ENCODE results near the gene RPTN.
"Not testable (repeated sequence)": the region's sequence is repeated elsewhere in the genome, so short reads cannot be mapped to it uniquely, and the experiment has no call there.

RPTN gene

GRCh38 chr1:152165286-152166077 lies 6.5 kb upstream of the RPTN start:
- DNase-seq (ENCODE audit: low read depth), result no peak

GRCh38 chr1:152164517-152165136 lies 5.6 kb upstream of the RPTN start:
- no peak for DNase-seq (ENCODE audit: low read depth)

GRCh38 chr1:152162792-152163463 lies 3.9 kb upstream of the RPTN start:
- DNase-seq (ENCODE audit: low read depth), result peak; percentile 75

- DNase-seq (ENCODE audit: low read depth), result no peak
Measured at GRCh38 chr1:152160576-152160975, 1.5 kb upstream of the RPTN start.

GRCh38 chr1:152153996-152154395 lies 5.0 kb downstream of the RPTN start:
- no peak for DNase-seq (ENCODE audit: low read depth)

GRCh38 chr1:152151646-152152045 lies 7.4 kb downstream of the RPTN start:
- DNase-seq (ENCODE audit: low read depth), result no peak

- DNase-seq (ENCODE audit: low read depth), result no peak
Measured at GRCh38 chr1:152148981-152149380, 10.0 kb downstream of the RPTN start.

- no peak for DNase-seq (ENCODE audit: low read depth)
Measured at GRCh38 chr1:152148051-152148450, 11.0 kb downstream of the RPTN start.

GRCh38 chr1:152145769-152146168 lies 13.3 kb downstream of the RPTN start:
- no peak for DNase-seq (ENCODE audit: low read depth)

- DNase-seq (ENCODE audit: low read depth), result not testable (repeated sequence)
Measured at GRCh38 chr1:152144674-152145183, 14.3 kb downstream of the RPTN start.

GRCh38 chr1:152143150-152143887 lies 15.7 kb downstream of the RPTN start:
- DNase-seq (ENCODE audit: low read depth), result no peak

- peak; percentile 63 for DNase-seq (ENCODE audit: low read depth)
Measured at GRCh38 chr1:152141971-152142584, 16.9 kb downstream of the RPTN start.

GRCh38 chr1:152137215-152137614 lies 21.8 kb downstream of the RPTN start:
- no peak for DNase-seq (ENCODE audit: low read depth)

GRCh38 chr1:152130186-152130585 lies 28.8 kb downstream of the RPTN start:
- DNase-seq (ENCODE audit: low read depth), result no peak

GRCh38 chr1:152127673-152128072 lies 31.4 kb downstream of the RPTN start:
- DNase-seq (ENCODE audit: low read depth), result no peak

GRCh38 chr1:152125834-152126443 lies 33.1 kb downstream of the RPTN start:
- no peak for DNase-seq (ENCODE audit: low read depth)

GRCh38 chr1:152118915-152119314 lies 40.1 kb downstream of the RPTN start:
- no peak for DNase-seq (ENCODE audit: low read depth)

GRCh38 chr1:152115344-152115743 lies 43.7 kb downstream of the RPTN start, which contains the start of gene TCHH:
Gene TCHH (minus strand): TSS chr1:152115444. CDS start chr1:152114080, 1,364 bp downstream.
- no peak for DNase-seq (ENCODE audit: low read depth)

- no peak for DNase-seq (ENCODE audit: low read depth)
Measured at GRCh38 chr1:152112885-152113432, 46.1 kb downstream of the RPTN start.

GRCh38 chr1:152112101-152112884 lies 46.7 kb downstream of the RPTN start:
- DNase-seq (ENCODE audit: low read depth), result no peak

Measured in fibroblast of the conjunctiva (primary cell).